Effector CD8-positive, alpha-beta T cell (primary cell): ENCODE data around the gene LRRC58.

ENCODE experiments used
- DNase-seq: peaks from one replicate; lab custom pipeline; 2025; lab: John Stamatoyannopoulos, UW

Gene LRRC58

DNA sequence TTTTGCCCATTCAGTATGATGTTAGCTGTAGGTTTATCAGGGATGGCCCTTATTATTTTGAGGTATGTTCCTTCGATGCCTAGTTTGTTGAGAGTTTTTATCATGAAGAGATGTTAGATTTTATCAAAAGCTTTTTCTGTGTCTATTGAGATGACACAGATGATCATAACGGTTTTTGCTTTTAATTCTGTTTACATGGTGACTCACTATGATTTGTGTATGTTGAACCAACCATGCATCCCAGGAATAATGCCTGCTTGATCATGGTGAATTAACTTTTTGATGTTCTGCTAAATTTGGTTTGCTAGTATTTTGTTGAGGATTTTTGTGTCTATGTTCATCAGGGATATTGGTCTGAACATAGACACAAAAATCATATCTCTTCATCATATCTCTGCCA lies 72.4 kb downstream of the LRRC58 start:
- no peak for DNase-seq

DNA sequence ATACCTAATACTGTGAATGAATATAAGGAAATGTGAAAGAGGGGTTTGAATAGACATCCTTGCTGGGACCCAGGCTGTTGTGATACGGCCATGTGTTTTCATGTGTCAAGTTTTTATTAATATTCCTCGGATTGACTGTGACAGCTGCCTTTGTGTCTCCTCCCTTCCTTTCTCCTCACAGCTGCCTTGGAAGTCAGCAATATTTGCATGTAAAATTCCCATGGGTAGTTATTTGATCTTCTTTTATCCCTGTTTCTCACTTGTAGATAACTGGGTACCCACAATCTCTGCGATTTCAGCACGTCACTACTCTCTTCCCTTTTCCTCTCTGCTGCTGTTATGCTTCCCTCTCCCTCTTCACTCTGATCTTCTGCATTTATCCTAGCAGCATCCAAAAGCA lies 73.5 kb downstream of the LRRC58 start:
- DNase-seq: no peak

DNA sequence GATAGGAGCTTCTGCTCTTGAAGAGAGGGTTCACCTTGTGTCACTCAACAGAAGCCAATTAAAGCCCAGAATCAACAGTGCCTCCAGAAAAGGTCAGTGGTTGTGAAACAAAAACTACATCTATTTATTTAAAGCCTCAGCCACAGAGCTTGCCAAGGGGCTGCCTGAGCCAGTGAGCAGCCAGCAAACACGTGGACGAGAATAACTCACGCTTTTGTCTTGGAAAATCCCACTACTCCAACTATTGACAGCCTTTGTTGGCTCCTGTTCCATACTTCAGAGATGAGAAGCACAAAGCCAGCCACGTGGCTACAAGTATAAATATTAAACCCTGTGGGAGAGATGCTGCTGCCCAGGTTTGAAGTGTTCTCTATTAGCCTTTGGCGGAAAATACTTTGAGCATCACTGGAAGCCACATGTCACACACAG lies 74.4 kb downstream of the LRRC58 start:
- DNase-seq: no peak
